ENCODE data around the gene PLCB2.

PLCB2 gene

GRCh38 chr15:40307421-40308211 lies at the start of gene PLCB2:
PLCB2 (minus strand) TSS chr15:40307935; CDS start chr15:40307672, 263 bp downstream.
- peak; percentile 60 for TF ChIP-seq CTCF (IDR thresholded peaks at IDR 0.05; ENCODE audit: extremely low read depth, insufficient read depth, missing control alignments)
- in situ Hi-C loops (cut with MboI; ENCODE audit: low pct_unique_long_range_greater_than_20kb, low sequenced_read_pairs, unreplicated experiment): no loop called here
- peak; percentile 71 for DNase-seq (ENCODE audit: low spot score)

GRCh38 chr15:40357246-40357645 lies 49.5 kb upstream of the PLCB2 start:
- DNase-seq (ENCODE audit: low spot score): no peak
- in situ Hi-C loops (cut with MboI; ENCODE audit: low pct_unique_long_range_greater_than_20kb, low sequenced_read_pairs, unreplicated experiment): no loop called here
- no peak for TF ChIP-seq CTCF (IDR thresholded peaks at IDR 0.05; ENCODE audit: extremely low read depth, insufficient read depth, missing control alignments)

- no peak for DNase-seq (ENCODE audit: low spot score)
- TF ChIP-seq CTCF (IDR thresholded peaks at IDR 0.05; ENCODE audit: extremely low read depth, insufficient read depth, missing control alignments): no peak
- in situ Hi-C loops (cut with MboI; ENCODE audit: low pct_unique_long_range_greater_than_20kb, low sequenced_read_pairs, unreplicated experiment): no loop called here
Measured at GRCh38 chr15:40355976-40356585, 48.3 kb upstream of the PLCB2 start.

GRCh38 chr15:40354408-40355171 lies 46.9 kb upstream of the PLCB2 start:
- peak; percentile 20 for TF ChIP-seq CTCF (IDR thresholded peaks at IDR 0.05; ENCODE audit: extremely low read depth, insufficient read depth, missing control alignments)
- peak; percentile 38 for DNase-seq (ENCODE audit: low spot score)
- in situ Hi-C loops (cut with MboI; ENCODE audit: low pct_unique_long_range_greater_than_20kb, low sequenced_read_pairs, unreplicated experiment): no loop called here

- no peak for DNase-seq (ENCODE audit: low spot score)
- in situ Hi-C loops (cut with MboI; ENCODE audit: low pct_unique_long_range_greater_than_20kb, low sequenced_read_pairs, unreplicated experiment): no loop called here
- TF ChIP-seq CTCF (IDR thresholded peaks at IDR 0.05; ENCODE audit: extremely low read depth, insufficient read depth, missing control alignments): no peak
Measured at GRCh38 chr15:40353697-40354096, 46.0 kb upstream of the PLCB2 start.

- in situ Hi-C loops (cut with MboI; ENCODE audit: low pct_unique_long_range_greater_than_20kb, low sequenced_read_pairs, unreplicated experiment): no loop called here
- DNase-seq (ENCODE audit: low spot score): no peak
- no peak for TF ChIP-seq CTCF (IDR thresholded peaks at IDR 0.05; ENCODE audit: extremely low read depth, insufficient read depth, missing control alignments)
Measured at GRCh38 chr15:40352281-40352901, 44.7 kb upstream of the PLCB2 start.

Measured in GM13977 (cell line).